Activated T-cell treated with anti-CD3 and anti-CD28 coated beads, Interleukin-2, amount 50 U/mL, for 48 hours (primary cell): ENCODE measurements around the gene DAPK2.
"Not testable (repeated sequence)": the region's sequence is repeated elsewhere in the genome, so short reads cannot be mapped to it uniquely, and the experiment has no call there.

Source experiments
- DNase-seq, 2 experiments: peaks; one replicate each; pipeline ENCODE4 v3.0.0-alpha.2; 2020

The DAPK2 gene

GRCh38 chr15:63912061-63912615 is 134.1 kb downstream of the DAPK2 start:
- no peak for DNase-seq

DNA sequence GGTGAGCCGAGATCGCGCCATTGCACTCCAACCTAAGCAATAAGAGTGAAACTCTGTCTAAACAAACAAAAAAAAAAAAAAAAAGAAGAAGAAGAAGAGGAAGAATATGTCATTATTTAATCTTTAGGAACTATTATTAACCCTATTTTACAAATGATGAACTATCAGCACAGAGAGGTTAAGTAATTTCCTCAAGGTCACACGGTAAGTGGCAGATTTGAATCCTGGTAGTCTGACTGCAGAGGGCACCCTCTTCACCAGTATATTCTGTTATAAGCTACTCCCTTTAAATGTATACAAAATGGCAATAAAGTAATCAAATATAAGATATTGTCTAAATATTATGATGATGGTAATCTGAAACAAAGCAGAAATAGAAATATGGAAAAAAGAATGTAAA is 135.1 kb downstream of the DAPK2 start:
- no peak for DNase-seq

DNA sequence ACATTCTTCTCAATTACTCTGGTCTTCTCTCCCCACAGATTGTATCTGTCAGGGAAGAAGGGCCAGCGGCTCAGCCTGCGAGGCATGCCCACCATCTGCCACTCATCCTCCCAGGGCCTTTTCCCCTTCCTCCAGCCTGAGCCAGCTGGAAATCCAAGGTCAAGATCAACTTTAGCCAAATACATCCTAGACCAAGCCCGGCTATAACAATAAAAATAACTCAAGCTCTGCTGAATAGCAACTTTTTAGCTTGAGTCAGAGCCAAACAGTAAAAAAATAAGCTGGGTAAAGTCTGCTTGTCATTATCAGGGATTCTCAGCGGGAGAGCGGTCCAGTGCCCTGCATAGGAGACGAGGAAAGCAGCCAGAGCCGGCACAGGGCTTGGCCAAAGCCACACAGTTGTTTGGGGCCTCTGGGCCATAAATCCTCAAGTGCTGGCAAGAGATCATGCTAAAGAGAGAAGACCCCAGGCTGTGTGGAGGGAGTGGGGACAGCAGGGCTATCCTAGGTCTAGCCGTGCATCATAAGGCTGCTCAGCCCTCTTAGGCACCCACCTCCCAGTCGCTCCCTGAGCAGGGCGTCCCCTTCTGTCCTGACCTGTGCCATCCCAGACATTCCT is 136.4 kb downstream of the DAPK2 start:
- no peak for DNase-seq

DNA sequence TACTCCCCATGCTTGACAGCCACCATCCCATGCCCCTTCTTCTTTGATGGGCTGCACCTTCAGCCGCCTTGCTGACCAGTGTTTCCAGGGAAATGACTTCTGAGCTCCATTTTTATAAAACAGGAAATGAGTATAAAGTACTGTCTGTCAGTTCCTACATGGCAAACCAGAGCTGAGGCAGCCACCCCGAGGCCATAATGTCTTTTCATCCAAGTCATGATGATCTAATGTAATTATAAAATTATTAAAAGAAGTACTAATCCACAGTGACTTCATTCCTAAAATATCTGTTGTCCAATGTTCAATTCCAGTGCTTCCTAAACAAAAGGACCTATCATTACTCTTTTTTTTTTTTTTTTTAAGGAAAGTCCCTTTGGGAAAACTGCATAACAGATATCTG is 137.3 kb downstream of the DAPK2 start:
- no peak for DNase-seq

GRCh38 chr15:63908281-63908680 is 138.0 kb downstream of the DAPK2 start:
- DNase-seq: no peak

- DNase-seq: no peak
Observed at GRCh38 chr15:63907521-63907920, 138.8 kb downstream of the DAPK2 start.

- no peak for DNase-seq
Observed at GRCh38 chr15:63906266-63906584, 140.1 kb downstream of the DAPK2 start.

DNA sequence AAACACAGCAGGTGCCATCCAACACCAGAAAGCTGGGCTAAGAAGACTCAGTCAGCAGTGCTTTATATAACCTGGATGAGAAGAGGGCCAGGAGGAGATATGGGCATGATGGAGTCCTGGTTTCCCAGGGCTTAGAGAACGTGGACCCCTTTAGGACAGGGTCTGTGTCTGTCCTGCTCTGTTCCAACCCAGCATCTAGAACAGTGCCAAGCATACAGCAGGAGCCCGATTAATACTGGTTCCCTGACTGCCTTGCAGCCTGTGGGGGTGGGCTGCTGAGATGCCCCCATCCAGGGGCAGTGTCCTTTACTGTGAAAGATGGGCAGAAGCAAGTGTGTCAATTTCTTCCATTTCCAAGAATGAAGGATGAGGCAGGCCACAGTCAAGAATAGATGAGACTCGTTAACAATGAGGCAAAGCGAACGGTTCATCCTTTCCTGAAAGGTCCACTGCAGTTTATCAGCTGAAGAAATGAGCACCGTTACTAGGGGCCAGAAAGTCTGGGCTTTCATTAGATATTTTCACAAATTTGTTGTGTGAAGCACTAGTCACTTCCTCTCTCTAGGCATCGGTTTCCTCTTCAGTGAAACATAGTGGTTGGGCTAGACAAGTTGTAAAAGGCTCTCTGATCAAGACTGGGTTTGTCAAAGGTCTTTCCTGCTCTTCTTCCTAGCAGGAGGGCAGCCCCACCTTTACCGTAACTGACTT is 140.6 kb downstream of the DAPK2 start:
- no peak for DNase-seq

- no peak for DNase-seq
Observed at GRCh38 chr15:63905131-63905530, 141.2 kb downstream of the DAPK2 start.

GRCh38 chr15:63904042-63904441 is 142.2 kb downstream of the DAPK2 start:
- DNase-seq: no peak

DNA sequence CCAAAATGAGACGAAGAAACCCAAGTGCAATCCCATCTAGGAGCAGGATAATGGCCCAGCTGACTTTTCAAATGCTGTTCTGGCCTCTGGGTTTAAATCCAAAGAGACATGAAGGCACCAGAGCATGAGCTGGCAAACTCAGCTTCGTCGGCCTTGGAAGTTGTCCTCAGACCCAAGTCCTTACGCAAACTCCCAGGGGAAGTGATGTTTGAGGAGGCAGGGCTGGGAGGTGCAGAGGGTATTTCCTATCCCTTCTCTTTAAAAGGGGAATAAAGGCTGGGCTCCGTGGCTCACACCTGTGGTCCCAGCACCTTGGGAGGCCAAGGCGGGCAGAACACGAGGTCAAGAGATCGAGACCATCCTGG is 143.6 kb downstream of the DAPK2 start:
- DNase-seq: no peak

DNA sequence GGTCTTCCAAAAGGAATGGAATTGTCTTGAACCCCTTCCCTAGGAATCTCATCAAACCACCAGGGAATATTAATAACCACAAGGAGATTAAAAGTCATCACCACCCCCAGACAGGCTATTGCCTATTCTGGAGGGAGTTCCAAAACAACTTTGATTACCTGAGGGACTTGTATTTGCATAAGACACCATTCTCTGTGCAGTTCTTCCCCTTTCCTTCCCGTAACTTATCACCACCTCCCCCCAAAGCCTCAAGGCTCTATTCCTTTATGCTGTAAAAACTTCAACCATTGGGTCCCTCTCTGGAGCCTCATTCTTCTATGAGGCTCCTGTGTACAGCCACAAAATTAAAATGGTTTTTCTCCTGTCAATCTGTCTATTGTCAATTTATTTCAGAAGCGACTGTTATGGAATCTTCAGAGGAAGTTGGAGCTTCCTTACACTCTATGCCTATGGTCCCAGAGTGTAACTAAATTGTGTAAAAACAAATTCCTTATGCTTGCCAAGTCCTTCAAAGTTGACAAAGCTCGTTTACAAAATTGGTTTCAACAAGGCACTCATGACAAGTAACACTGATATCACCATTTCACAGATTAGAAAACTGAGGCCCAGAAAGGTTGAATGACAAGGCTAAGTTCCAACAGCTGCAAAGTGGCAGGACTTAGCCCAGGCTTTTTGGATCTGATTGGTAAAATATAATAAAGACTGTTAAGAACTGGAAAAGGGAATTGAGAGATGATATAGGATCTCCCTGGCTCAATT is 144.2 kb downstream of the DAPK2 start:
- no peak for DNase-seq

- DNase-seq: no peak
Observed at GRCh38 chr15:63900306-63900705, 146.0 kb downstream of the DAPK2 start.

GRCh38 chr15:63899606-63900005 is 146.7 kb downstream of the DAPK2 start:
- DNase-seq: not testable (repeated sequence)

GRCh38 chr15:63899193-63899592 is 147.1 kb downstream of the DAPK2 start:
- DNase-seq: no peak

DNA sequence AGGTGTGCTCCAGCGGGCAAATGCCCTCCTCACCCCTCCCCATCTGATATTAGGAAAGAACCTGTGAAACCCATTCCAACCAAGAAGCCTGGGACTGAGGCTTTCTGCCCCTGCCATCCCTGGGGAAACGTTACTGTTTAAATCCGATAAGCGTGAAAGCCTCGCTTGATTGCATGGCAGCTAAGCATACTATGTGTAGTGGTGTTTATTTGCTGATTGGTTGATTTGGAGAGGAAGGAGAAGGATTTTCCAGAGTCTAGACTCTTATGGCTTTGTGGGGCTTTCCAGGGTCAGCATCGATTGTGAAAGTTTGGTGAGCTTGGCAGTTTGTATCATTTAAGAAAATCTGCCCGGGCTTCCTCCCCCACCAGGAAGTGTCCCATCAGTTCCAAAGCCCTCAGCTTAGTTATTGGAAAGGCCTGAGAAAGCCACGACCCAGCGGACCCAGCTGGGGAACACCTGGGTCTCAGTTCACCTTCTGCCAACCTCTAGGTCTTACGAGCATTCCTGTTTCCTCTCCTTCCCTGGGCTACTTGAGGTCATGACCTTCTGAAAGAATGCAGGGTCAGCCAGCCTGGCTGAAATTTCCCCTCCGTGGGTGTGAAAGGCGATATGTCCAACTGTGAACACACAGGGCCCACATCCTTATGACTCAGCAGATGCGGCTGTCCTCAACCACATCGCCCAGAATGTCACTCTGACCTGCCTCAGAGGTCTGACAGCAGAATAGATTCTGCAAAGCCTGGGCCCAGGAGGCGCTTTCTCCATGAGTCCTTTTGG is 149.8 kb downstream of the DAPK2 start:
- DNase-seq: peak; percentile 39 to 58

DNA sequence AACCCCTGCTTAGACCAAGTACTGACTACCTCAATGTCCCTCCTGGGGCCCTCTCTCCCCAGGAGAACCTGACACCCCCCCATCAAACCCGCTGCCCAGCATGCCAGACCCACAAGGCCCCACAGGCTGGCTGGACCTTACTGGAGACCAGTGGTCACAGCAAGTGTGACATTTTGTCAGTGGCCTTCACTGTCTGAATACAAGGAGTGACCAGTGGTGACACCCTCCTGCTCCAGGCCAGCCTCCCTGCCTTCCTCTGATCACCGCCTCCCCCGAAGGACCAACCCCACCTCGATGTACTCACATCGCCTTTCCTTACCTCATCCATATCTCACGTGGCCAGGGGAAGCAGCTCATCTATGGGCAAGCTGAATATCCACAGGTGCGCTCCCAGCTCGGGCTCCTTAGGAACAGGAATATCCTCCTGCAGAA is 150.5 kb downstream of the DAPK2 start:
- DNase-seq: no peak

GRCh38 chr15:63895194-63895593 is 151.1 kb downstream of the DAPK2 start:
- no peak for DNase-seq

DNA sequence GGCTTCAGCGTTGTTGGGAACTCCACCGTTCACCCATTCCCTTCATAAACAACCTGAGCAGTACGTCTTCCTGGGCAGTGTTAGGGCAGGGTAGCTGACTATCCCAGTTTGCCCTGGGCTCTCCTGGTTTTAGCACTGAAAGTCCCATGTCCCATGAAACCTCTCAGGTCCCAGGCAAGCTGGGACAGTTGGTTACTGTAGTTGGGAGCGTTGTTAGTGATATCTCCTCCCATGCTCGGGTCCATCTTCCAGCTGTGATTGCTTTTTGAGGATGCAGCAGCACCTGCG is 151.7 kb downstream of the DAPK2 start:
- no peak for DNase-seq

GRCh38 chr15:63893866-63894661 is 152.2 kb downstream of the DAPK2 start:
- DNase-seq: no peak

GRCh38 chr15:63892794-63893441 is 153.4 kb downstream of the DAPK2 start:
- DNase-seq: peak; percentile 80 to 85

- DNase-seq: no peak
Observed at GRCh38 chr15:63891768-63892133, 154.5 kb downstream of the DAPK2 start.
